H1 (cell line): ENCODE results near the gene NOD2.

Source experiments
- CREB1 ChIP-seq: IDR thresholded peaks from 2 replicates; pipeline ENCODE4 v1.6.1; 2012; ENCODE audit warnings: inconsistent platforms
- MAX ChIP-seq: IDR thresholded peaks from 2 replicates; pipeline ENCODE4 v1.6.1; 2012; ENCODE audit warnings: inconsistent platforms
- POLR2A ChIP-seq, 2 experiments: IDR thresholded peaks; 1 replicate in 1 of 2; 2 replicates in 1 of 2; pipeline ENCODE4 v1.6.1; 2011; ENCODE audit warnings: low read depth in 2 of 2, low read length in 2 of 2, mild to moderate bottlenecking in 2 of 2; ENCODE audit errors: control extremely low read depth in 1 of 2

- no peak for TF ChIP-seq POLR2A (IDR thresholded peaks at IDR 0.05; ENCODE audit: control extremely low read depth in 1 of 2, low read depth in 2 of 2, low read length in 2 of 2)
- TF ChIP-seq CREB1 = no peak
- TF ChIP-seq MAX = no peak
These were observed 59.2 kb downstream of the NOD2 start for GRCh38 chr16:50752471-50753235.
